Inflammatory macrophage treated with lipopolysaccharide for 1 hour (primary cell): ENCODE results near the gene ANKFY1.
A peak's percentile ranks its signal among the peaks of the same experiment; 100 is the strongest.
"Not testable (repeated sequence)": the region's sequence is repeated elsewhere in the genome, so short reads cannot be mapped to it uniquely, and the experiment has no call there.

Source experiments
- DNase-seq, 2 donors: peaks; one replicate each; pipeline ENCODE4 v3.0.0-alpha.2; 2020 to 2022

The ANKFY1 gene

GRCh38 chr17:4209611-4210010, 54.2 kb downstream of the ANKFY1 start:
- no peak for DNase-seq

- DNase-seq, result peak in 1 of 2 donors; percentile 42
Observed at GRCh38 chr17:4208238-4208637, 55.5 kb downstream of the ANKFY1 start.

GRCh38 chr17:4206962-4207361, 56.8 kb downstream of the ANKFY1 start:
- peak; percentile 22 to 60 for DNase-seq

- DNase-seq, result no peak
Observed at GRCh38 chr17:4205917-4206316, 57.9 kb downstream of the ANKFY1 start.

GRCh38 chr17:4204710-4205173, 59.0 kb downstream of the ANKFY1 start:
- no peak for DNase-seq

DNA sequence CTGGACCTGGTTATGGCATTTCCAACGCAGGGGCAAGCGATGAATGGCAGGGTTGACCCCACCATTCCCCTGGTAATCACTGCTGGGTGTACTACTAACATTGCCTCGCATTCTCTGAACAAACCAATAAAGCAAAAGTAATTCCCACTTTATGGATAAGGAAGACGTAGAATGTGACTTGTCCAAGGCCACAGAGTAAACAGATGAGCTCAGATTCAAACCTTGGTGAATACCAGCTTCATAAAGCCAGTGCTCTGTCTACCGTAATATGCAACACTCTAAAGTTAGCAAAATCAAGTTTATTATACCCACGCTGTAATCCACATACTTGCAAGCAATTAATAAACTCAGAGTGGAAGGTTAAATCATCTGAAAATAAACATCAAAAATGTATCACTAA, 59.6 kb downstream of the ANKFY1 start:
- no peak for DNase-seq

- no peak for DNase-seq
Observed at GRCh38 chr17:4201226-4201625, 62.6 kb downstream of the ANKFY1 start.

- peak; percentile 10 to 53 for DNase-seq
Observed at GRCh38 chr17:4199818-4200402, 63.9 kb downstream of the ANKFY1 start.

DNA sequence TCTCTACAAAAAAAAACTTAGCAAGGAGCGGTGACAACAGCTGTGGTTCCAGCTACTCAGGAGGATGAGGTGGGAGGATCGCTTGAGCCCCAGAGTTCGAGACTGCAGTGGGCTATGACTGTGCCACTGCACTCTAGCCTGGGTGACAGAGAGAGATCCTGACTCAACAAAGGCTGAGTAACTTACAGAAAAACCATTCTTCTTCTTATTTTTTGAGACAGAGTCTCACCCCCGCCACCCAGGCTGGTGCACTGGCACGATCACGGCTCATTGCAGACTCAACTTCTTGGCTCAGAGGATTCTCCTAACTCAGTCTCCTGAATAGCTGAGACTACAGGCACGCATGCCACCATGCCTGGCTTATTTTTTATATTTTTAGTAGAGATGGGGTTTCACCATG, 64.8 kb downstream of the ANKFY1 start:
- no peak for DNase-seq

GRCh38 chr17:4195306-4195705, 68.5 kb downstream of the ANKFY1 start:
- DNase-seq, result no peak

GRCh38 chr17:4194796-4195195, 69.0 kb downstream of the ANKFY1 start:
- DNase-seq, result no peak

DNA sequence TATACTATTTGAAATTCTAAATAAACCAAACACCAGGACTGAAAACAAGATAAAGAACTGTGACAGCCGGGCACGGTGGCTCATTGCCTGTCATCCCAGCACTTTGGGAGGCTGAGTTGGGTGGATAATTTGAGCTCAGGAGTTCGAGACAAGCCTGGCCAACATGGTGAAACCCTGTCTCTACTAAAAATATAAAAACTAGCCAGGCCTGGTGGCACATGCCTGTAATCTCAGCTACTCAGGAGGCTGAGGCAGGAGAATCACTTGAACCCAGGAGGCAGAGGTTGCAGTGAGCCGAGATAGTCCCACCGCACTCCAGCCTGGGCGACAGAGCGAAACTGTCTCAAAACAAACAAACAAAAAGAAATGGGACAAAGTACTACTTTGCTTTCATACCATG, 73.0 kb downstream of the ANKFY1 start:
- DNase-seq, result not testable (repeated sequence)

GRCh38 chr17:4189280-4189679, 74.5 kb downstream of the ANKFY1 start:
- no peak for DNase-seq

GRCh38 chr17:4188076-4188475, 75.7 kb downstream of the ANKFY1 start:
- no peak for DNase-seq

- DNase-seq, result peak in 1 of 2 donors; percentile 22
Observed at GRCh38 chr17:4187076-4187475, 76.7 kb downstream of the ANKFY1 start.

- DNase-seq, result no peak
Observed at GRCh38 chr17:4186357-4186881, 77.4 kb downstream of the ANKFY1 start.

DNA sequence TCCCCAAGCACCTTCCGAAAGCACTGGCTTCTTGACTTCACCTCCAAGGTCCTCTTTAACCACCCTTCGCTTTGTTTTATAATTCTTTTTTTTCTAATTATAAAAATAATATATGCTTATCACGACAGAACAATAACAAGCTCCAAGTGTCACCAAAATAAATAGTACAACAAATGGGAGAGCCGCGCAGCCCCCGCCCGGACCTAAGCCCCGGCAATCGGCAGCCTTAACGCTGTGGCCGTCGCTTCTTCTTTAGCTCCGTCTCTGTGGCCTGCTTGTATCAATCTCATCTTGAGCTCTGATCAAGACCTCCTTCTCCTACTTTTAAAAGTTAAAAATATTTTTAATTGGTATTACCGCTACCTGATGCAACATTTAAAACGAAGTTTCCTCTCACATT, 78.1 kb downstream of the ANKFY1 start:
- no peak for DNase-seq

DNA sequence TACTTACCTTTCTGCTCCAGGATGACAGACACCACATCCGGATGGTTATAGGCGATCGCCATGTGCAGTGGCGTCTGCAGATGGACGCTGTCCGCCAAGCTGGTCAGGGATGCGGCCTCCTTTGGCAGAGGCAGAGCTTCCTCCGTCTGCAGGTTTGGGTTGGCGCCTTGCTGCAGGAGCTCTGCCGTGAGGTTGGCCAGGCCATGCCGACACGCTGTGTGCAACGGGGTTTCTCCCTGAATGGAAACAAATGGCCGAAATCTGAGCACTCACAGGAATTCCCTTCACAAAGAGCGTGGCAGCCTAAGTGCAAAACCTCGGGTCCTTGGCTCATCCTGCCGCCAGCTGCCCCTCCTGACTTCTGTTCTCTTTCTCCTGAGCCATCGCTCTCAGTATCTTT, 79.0 kb downstream of the ANKFY1 start:
- DNase-seq, result no peak

DNA sequence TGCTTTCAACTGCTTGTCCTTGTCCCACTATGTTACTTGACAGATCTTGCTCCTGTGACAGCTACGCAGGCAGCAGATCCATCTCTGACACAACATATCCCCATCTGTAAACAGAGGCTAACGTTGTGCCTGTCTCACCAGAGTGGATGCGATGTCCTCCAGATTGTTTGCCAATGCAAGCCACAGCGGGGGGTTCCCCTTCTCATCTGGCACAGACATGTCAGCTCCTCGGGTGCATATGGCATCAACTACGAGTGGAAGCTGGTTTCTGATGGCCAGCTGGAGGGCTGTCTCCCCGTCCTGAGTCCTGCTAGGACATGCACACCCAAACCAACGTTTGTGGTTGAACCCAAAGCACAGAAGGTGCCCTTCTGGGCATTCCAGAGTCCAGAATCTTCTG, 81.7 kb downstream of the ANKFY1 start:
- no peak for DNase-seq

GRCh38 chr17:4180791-4181190, 83.0 kb downstream of the ANKFY1 start:
- DNase-seq, result no peak

GRCh38 chr17:4179071-4179470, 84.7 kb downstream of the ANKFY1 start:
- DNase-seq, result peak in 1 of 2 donors; percentile 10

- no peak for DNase-seq
Observed at GRCh38 chr17:4178651-4179050, 85.1 kb downstream of the ANKFY1 start.

DNA sequence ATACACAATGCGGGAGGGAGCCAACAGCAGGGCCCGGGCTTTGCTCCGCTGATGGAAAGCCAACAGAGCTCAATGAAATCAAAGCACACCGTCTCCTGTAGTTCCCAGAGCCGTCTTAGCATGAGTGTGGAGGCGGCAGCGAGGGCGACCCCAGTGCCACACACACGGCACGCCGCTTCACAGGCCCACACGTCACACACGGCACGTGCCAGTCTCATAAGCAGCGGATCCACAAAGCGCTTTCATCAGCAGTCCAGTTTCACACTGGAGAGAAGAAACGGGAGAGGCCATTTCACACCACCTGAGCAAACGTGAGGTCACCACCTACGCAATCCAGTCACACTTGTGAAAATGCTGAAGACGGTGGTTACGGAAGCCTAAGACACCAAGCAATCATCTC, 86.0 kb downstream of the ANKFY1 start:
- DNase-seq, result no peak

DNA sequence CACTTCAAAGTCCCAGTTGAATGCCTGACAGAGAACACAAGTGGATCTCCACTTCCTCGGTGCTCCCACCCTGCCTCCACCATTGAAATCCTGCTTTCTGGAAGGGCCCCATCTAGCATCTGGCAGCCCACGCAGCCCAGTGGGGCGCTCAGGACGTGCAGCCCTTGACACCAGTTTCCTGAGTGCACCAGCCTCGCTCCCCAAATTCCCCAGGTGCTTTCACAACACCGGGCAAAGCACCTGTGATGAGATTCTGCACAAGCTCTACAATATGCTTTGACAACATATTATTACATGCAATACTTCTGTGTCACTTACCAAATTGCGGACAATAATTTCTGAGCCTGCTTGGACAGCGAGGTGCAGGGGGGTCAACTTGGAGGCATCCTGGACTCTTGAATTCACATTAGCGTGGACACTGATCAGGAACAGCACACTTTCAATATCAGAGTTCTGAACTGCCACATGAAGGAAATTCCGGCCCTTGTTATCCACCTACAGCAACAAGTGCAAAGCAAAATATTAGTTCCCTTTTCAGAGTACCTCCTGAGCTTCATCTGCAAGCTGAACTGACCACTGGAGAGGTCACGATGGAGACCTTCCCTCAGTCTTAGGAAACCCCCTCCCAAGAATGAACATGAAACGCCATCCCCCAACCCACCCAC, 86.8 kb downstream of the ANKFY1 start:
- no peak for DNase-seq
